NCI-H2029 treated with DMSO at 0.1 percent for 48 hours (cell line): ENCODE measurements around the gene ILDR1.
A peak's percentile ranks its signal among the peaks of the same experiment; 100 is the strongest.
"Not testable (repeated sequence)": the region's sequence is repeated elsewhere in the genome, so short reads cannot be mapped to it uniquely, and the experiment has no call there.

Source experiments
- DNase-seq: peaks from one replicate; lab custom pipeline; 2025; lab: John Stamatoyannopoulos, UW

Gene ILDR1

DNA sequence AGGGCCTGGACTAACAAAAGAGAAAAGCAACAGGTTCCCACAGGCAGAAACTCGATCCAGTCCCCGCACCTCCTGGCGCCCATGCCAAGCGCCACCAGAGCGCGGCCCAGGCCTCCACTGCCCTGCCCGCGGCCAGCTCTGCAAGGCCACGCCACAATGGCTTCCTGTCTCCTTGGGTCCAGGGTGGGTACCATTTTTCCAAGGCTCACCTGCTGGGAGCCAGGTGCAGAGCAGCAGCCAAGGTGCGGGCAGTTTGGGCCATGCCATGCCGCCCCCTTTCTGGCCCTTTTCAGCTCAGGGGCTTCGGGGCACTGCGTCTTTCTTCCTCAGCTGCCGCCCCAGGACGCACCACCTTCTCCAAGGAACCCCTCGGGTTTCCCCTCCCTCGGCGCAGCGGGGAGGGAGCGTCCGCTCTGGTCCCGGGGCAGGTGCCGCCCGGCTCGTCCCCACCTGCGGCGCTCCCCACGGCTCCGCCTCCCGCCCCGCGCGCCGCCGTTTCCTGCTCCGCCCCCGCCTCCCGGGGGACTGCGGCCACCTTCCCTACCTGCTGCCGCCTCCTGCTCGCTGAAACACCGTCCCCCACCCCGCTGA lies at the start of gene ILDR1:
Gene ILDR1 (minus strand): TSS at position 437 of the 591 bp plus-strand sequence. CDS start 170 bp downstream, at position 267.
- DNase-seq, result peak; percentile 41

DNA sequence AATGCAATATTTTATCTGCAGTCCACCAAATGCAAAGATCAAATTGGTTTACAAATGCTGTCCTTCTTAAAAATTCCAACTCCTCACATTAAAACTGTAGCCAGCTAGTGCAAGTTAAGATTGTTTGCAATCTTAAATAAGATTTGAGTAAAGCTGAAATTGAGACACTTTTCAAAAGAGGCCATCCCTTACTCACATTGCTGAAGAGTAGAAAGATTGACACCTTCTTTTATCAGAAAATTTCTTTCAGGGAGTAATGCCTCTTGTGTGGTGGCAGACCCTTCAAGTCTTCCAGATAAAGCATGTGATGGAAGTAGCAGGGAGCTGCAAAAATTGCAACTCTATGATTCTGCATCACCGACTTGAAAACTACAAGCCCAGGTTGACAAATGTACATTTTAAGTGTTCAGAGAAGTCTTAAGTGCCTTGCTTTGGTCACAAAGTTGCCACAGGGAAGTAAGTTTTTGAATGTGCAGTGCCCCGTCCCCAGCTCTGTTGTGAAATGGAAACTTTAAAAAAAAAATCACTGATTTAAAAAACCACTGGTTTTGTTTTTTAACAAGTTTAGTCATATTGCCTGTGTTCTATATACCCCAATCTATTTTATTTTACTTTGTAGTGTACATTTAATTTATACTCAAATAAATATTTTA lies 45.7 kb upstream of the ILDR1 start:
- DNase-seq, result no peak

DNA sequence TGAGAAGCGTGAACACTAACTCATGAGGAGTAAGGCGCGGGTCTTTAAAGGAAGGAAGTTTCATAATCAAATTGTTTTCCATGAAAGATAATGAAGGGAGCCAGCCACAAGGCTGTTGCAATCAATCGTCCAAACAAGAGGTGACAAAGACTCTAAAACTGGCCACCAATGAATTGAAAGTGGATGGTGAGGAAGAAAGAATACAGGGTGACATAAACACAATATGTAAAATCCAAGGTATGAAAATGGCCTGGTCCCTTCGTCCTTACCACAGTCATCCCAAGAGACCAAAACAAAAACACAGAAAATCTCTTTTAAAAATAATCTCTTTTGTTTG lies 45.1 kb upstream of the ILDR1 start:
- no peak for DNase-seq

DNA sequence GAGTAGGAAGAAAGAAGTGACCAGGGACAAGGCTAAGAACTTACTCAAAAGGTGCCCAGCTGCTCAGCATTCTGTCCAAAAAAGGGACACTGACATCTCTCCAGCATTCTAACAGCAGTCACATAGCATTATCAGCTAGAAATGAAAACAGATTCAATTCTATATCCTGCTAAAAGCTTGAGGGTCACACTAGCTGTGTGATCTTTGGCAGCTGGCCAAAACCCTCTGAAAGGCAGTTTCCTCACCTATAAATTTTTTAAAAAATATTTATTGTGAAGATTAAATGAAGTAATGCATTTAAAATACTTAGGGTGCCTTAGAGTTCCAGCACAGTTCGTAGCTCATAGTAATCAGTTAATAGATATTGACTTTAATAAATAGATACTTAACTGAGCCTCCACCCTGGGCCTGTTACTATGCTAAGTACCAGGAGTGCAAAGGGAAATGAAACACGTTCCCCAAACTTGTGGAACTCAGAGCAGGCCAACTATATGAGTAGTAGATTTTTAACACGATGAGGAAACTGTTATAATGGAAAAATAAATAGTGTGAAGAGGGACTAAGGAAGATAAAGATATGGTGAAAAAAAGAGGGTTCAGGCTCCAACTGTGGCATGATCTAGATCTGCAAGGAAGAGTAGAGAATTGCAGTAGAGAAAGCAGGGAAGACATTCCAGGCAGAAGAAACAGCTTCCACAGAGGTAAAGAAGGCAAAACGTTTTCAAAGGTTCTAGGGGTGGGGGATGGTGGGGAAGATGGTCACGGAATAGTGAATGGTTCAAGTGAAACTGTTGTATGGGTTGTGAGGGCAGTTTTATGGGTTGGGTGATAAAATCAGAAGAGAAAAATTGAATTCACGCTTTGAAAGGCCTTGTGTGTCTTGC lies 44.5 kb upstream of the ILDR1 start:
- no peak for DNase-seq

DNA sequence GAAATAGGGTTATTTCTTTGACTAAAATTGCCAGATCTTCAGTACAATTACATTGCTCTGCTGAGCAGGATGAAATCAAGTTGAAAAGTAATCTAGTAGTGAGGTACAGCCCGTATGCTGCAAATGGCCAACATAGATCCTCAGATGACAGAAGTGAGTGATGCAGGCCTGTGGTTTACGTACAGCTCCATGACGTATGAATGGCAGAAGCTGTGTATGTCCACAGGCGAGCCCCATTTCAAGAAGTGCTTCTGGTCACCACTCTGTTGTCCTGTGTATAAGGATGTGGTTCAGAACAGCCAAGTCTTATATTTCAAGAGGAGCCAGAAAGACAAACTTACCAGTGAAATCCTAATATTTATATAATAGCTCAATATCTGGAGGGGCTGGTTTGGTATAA lies 42.3 kb upstream of the ILDR1 start:
- DNase-seq, result no peak

DNA sequence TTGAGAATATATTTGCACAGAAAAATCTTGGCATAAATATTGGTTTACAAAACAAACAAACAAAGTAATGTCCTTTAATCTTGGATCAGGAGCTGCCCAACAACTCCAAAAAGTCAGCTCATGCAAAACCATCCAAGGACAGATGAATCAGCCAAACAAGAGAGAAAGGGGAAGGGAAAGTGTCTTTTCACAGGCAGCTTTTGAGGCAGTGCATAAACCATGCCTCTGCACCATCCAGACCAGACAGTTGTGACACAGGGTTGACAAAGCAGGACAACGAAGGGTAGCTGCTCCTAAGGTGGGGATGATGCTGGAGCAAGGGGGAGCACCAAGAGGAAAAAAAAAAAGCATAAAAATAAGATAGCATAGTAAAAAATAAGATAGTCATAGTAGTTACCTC lies 41.9 kb upstream of the ILDR1 start:
- DNase-seq, result no peak

DNA sequence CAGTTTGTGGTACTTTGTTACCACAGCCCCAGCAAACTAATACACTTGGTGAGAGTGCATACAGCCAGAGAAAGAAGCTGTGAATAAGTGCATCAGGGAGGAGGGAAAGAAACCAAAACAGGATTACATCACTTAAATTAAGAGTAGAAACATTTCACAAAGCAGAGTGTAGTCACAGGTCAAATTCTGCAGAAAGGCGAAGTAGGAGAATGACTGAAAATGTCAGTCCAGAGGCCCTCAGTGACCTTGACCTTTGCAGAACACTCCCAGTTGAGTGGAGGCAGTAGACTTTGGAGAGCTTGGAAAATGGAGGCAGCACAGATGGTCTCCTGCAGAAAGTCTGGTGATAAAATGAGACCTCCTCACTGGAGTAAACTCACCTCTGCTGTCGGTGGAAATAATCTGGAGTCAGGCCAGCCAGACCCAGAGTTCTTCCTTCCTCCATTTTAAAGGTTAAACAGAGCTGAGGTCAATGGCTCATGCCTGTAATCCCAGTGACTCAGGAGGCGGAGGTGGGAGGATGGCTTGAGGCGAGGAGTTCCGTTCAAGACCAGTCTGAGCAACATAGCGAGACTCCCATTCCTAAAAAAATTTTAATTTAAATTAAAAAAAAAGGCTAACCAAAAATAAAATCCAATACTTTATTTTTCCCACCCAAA lies 38.1 kb upstream of the ILDR1 start:
- no peak for DNase-seq

DNA sequence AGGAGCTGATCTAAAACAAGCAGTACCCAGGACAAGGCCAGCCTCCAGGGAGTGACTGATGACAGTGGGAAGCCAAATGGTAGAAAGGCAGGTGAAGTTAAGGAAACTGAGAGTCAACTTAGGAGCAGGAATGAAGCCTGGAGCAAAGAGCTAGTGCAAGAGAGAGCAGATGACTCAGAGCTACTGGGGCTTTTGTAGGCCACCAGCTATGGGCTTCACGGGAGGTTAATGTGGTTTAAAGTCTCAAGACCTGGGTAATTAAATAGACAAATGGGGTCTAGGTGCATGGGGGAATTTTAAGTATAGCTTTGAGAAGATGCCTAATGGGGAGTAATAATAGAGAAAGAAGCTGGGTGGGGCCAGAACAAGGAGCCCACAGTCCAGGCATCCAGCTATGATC lies 36.2 kb upstream of the ILDR1 start:
- no peak for DNase-seq

DNA sequence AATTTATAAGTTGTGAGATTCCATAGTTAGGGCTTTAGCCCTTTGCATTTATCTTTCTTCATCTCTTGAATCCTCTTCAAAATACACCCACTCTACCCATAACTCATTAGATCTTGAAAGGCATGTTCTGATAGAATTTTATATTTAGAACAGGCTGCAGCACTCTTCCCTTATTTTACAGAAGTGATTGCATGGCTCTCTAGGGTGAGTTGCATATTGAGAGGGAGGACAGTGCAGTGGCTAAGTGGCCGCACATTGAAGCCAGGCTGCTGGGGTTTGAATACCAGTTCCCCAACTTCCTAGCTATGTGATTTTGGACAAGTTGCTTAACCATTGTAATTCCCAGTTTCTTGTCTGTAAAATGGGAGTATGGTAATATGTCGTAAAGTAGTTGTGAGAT lies 35.6 kb upstream of the ILDR1 start:
- no peak for DNase-seq

DNA sequence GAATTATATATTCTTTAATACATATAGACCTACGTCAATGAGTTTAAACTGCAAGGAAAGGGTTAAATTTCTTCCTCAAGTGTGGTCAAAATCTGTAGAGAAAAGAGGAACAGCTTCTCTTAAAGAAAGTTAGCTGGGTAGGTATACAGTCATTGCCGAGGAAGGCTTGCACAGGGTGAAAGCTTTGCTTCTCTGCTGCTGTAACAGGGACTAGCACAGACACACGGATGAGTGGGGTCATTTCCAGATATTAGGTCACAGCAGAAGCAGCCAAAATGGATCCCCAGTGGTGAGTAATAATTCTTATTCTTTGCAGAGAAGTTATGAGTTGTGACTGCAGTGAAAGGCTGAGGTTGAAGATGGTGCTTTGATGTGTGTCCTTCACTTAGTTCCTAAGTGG lies 33.2 kb upstream of the ILDR1 start, which contains the start of gene CD86:
Gene CD86 (plus strand): TSS at position 148 of the 400 bp plus-strand sequence. CDS start 128 bp downstream, at position 276.
- no peak for DNase-seq

DNA sequence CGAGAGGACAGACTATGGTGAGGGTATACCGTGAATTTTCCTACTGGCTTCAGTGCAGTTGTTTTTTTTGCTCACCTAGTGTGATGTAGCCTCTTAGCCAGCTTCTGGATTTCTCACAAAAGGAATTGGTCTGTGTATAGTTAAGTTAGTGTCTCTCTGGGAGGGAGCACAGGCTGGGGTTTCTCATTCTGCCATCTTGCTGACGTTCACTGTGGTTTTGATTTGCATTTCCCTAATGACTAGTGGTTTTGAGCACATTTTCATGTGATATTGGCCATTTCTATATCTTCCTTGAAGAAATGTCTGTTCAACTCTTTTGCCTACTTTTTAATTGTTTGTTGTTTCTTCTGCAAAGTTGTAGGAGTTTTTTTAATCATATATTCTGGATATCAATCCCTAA lies 30.9 kb upstream of the ILDR1 start:
- DNase-seq, result no peak

DNA sequence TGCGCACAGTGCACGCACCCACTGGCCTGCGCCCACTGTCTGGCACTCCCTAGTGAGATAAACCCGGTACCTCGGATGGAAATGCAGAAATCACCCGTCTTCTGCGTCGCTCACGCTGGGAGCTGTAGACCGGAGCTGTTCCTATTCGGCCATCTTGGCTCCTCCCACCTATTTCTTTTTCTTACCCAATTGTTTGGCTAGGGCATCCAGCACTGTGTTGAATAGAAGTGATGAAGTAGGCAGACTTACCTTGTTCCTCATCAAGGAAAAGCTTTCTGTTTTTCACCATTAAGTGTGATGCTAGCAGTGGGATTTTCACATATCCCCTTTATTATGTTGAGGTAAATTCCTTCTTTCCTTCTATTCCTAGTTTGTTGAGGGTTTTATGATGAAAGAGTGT lies 25.7 kb upstream of the ILDR1 start:
- DNase-seq, result not testable (repeated sequence)

DNA sequence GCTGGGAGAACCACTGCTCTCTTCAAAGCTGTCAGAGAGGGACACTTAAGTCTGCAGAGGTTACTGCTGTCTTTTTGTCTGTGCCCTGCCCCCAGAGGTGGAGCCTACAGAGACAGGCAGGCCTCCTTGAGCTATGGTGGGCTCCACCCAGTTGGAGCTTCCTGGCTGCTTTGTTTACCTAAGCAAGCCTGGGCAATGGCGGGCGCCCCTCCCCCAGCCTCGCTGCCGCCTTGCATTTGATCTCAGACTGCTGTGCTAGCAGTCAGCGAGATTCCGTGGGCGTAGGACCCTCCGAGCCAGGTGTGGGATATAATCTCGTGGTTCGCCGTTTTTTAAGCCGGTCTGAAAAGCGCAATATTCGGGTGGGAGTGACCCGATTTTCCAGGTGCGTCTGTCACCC lies 25.2 kb upstream of the ILDR1 start:
- not testable (repeated sequence) for DNase-seq

DNA sequence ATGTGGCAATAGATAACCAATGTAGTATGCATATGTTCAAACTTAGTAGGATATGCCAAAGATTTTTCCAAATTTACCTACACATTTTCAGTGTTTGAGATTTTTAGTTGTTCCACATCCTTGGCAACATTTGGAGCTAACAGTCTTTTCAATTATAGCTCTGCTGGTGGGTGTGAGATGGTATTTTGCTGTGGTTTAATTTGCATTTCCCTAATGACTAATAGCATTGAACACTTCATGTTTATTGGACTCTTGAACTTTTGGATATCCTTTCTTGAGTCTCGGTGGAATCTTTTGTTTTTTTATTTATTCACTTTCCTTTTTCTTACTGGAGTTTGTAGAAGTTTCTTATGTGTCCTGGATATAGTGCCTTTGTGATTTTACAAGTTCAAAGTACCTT lies 11.0 kb upstream of the ILDR1 start:
- DNase-seq, result no peak

DNA sequence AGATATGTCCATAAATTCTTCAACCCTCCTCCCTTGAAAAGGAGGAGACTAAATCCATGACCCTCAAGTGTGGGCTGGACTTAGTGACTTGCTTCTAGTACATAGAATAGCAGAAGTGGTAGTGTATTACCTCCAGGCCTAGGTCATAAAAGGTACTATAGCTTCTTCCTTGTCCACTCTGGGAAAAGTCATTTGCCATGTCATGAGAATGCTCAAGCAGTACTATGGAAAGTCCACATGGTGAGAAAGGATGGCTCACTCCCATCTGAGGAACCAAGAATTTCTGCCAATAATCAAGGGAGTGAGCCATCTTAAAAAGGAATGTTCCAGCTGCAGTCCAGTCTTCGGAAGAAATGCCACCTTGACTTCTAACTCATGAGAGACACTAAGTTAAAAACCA lies 10.5 kb upstream of the ILDR1 start:
- DNase-seq, result no peak

DNA sequence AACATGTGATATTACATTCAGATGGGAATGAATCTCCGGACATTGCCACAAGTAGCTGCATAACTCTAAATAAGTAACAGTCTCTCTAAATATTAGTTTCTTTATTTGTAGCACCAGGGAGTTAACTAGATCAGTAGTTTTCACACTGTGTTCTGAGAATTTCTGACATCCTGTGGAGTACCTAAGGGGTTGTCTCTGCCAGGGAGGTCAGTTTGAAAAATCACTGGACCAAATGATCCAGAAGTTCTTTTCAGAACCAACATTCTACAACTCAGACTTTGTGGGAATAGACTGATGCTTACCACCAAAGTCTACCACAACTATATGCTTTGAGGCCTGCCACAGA lies 9.0 kb upstream of the ILDR1 start:
- no peak for DNase-seq

DNA sequence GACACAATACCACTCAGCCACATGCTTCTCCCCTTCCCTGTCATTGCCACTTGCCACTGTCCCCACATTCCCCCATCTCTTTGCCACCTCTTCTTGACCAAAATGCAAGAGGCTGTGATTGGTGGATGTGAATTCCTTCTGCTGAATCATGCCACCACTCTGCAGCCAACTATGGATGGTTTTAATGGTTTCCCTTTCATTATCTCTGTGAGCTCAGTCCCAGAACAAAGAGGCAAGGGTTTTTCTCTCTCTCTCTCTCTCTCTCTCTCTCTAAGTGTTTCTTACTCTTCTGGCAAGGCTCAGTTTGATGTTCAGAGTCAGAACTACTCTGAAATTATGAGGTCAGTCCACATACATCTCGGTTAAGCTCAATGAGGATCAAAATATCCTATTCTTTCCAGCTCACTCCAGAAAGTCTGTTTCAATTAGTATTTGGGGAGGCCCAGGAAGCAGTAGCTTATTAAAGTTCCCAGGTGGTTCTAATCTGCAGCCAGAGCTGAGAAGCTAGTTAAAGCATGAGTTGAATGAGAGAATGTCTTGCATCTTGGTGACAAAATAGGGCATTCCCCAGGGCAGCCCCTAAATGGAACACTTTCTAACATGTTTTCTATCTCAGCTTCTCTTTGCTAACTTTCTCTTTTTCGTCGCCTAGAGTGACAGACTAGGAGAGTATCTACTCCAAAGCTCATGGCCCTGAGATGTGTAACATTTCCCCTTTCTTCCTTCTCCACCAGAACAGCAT lies 8.5 kb upstream of the ILDR1 start:
- no peak for DNase-seq

DNA sequence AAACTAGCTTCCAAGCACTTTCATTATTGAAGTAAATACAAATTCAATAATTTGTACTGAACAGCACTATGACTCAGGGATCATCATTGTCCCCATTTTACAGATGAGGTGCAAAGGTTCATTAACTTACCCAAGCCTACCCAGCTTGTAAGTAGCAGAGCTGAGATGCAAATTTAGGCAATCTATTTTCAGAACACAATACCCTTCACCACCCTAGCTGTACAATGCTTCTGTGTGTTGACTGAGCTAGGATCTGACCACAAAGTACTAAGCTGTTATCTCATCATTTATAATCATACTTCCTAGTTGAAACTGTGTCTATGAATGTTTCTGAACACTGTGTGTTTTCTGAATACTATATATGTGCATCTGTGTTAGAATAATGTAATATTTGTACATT lies 3.2 kb upstream of the ILDR1 start:
- no peak for DNase-seq

DNA sequence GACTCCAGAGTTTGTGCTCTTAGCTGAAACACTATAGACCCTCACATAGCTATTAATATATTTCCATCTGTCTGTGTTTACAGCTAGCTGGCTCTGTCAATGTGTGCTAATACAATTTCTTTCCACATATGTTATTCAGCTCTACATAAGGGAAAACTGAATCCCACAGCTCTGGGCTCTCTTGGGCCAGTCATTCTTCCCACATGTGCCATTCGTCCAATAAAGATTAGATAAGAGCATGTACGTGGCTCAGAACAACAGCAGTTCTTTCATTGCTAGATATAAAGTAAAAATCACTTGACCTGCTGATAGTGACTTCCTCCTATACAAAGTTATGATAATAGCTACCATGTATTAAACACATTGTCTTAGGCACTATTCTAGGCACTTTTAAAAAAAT lies 2.8 kb upstream of the ILDR1 start:
- no peak for DNase-seq

DNA sequence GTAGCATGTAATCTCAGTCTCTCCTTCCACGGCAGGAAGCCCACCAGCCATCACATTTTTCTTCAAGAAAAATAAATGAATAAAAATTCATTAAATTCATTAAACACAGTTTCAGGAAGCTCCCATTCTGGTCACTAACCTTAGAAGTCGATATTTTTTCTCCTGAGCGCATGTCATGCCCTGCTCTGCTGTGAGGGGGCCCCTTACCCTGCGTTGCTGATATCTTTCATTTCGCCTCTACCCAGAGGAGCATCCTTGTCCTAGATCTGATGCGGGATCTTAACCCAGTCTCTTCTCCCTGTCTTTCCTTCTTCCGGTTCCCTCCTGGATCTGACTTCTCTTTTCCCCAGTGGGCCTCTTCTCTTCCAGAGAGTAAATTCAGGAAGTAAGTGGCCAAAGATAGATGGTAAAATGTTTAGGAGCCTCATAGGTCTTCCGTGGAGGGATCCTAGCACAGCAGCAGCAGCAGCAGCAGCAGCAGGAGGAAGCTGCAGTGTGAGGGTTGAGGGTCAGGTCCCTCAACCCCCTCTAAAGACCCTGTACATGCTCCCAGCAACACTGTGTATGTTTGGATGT lies 1.4 kb upstream of the ILDR1 start:
- DNase-seq, result no peak

DNA sequence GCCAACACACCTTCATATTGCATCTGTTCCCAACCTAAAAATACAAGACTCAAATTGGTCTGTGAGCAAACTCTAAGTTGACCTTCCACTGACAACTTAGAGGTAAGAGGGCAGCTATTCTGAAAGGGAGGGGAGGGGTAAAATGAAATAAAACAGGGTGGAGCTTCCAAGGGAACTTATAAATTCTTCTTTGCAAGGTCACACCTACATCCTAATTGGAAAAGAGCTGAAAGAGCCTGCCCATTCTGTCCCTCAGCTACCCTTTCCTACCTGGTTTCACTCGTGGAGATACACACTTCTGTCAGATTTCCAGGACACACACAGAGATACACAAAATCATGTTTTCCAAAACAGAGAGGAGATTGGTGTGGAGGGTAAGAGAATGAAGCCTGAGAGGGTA lies 1.0 kb downstream of the ILDR1 start:
- DNase-seq, result no peak

DNA sequence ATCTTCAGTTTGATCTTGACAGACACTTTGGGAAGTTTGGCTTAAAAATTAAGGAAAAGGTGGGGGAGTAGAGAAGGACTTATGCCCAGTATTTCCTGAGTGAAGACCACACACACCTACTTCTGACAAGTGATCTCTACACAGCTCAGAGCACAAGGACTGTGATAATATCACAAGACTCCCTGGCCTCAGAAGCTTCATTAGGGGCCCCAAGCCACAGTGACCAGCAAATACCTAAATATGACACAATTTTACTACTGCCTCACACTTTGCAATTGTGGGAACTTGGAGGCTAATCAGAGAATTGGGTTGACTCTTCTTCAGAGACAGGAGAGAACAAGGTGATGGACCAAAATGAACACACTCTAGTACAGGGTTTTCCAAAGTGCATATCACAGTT lies 2.6 kb downstream of the ILDR1 start:
- no peak for DNase-seq
